SU-DHL-6 (cell line): ENCODE data around the gene CASP8.

ENCODE experiments used
- H2AFZ ChIP-seq: fragments of 200-600 bp; sonication (generic); 2 replicates; pipeline ENCODE4 v1.6.1; 2014; ENCODE audit warnings: low read depth, mild to moderate bottlenecking, moderate library complexity, mixed read lengths, antibody characterized with exemption, low read length; ENCODE audit not compliant: severe bottlenecking
- H3F3A ChIP-seq: fragments of 200-600 bp; shearing (Covaris generic); 2 replicates; pipeline ENCODE4 v1.6.0; 2016; ENCODE audit warnings: antibody characterized with exemption, mild to moderate bottlenecking; ENCODE audit not compliant: insufficient read depth
- H3K27ac ChIP-seq: fragments of 200-600 bp; sonication (generic); 2 replicates; pipeline ENCODE4 v1.5.1; 2016; ENCODE audit warnings: low read depth, mild to moderate bottlenecking, low read length, moderate library complexity, mixed read lengths
- H3K27me3 ChIP-seq: fragments of 200-600 bp; sonication (generic), shearing (Covaris generic); 2 replicates; pipeline ENCODE4 v1.6.0; 2014; ENCODE audit warnings: mild to moderate bottlenecking, low read length
- H3K36me3 ChIP-seq: fragments of 200-600 bp; sonication (generic); 2 replicates; pipeline ENCODE4 v1.6.1; 2014; ENCODE audit warnings: mild to moderate bottlenecking, low read length, mixed read lengths
- H3K4me2 ChIP-seq: fragments of 300-600, 200-600 bp; shearing (Covaris generic), sonication (generic); 2 replicates; pipeline ENCODE4 v1.6.0; 2014; ENCODE audit warnings: low read length, low read depth, mild to moderate bottlenecking; ENCODE audit not compliant: poor library complexity, severe bottlenecking
- H3K4me3 ChIP-seq: fragments of 200-600 bp; sonication (generic); 2 replicates; pipeline ENCODE4 v1.5.1; 2014; ENCODE audit warnings: antibody characterized with exemption, low read length, mild to moderate bottlenecking, mixed read lengths; ENCODE audit not compliant: insufficient read depth, poor library complexity, severe bottlenecking
- H3K79me2 ChIP-seq: fragments of 200-600 bp; sonication (generic); 2 replicates; pipeline ENCODE4 v1.6.1; 2014; ENCODE audit warnings: mild to moderate bottlenecking, low read length, moderate library complexity; ENCODE audit not compliant: insufficient read depth
- H3K9ac ChIP-seq: fragments of 200-600 bp; sonication (generic); 2 replicates; pipeline ENCODE4 v1.7.0; 2014; ENCODE audit warnings: mild to moderate bottlenecking, low read length
- H3K9me2 ChIP-seq: fragments of 200-600 bp; sonication (generic); replicated peaks from 2 replicates; pipeline ENCODE4 v1.6.1; 2014; ENCODE audit warnings: low read length; ENCODE audit not compliant: insufficient read depth
- H3K9me3 ChIP-seq: fragments of 200-600 bp; sonication (generic); 2 replicates; pipeline ENCODE4 v1.6.1; 2014; ENCODE audit warnings: low read length, mixed read lengths; ENCODE audit not compliant: insufficient read depth
- H4K20me1 ChIP-seq: fragments of 200-600 bp; sonication (generic); 2 replicates; pipeline ENCODE4 v1.6.1; 2014; ENCODE audit warnings: low read depth, mild to moderate bottlenecking, antibody characterized with exemption, low read length, moderate library complexity, mixed read lengths
- CTCF ChIP-seq: fragments of 200-600 bp; sonication (generic); IDR thresholded peaks from one replicate; pipeline ENCODE4 v1.5.1; 2017; ENCODE audit warnings: antibody characterized with exemption, mild to moderate bottlenecking, low read length, moderate library complexity; ENCODE audit not compliant: insufficient read depth, poor library complexity, severe bottlenecking
- EZH2phosphoT487 ChIP-seq: fragments of 200-600 bp; sonication (generic), shearing (Covaris generic); conservative IDR thresholded peaks from 2 replicates; pipeline ENCODE4 v1.6.1; 2018; ENCODE audit warnings: mild to moderate bottlenecking, antibody characterized with exemption, low read length, moderate library complexity, mixed read lengths

The CASP8 gene

GRCh38 chr2:201244829-201245228 lies 15.5 kb upstream of the CASP8 start:
- H3K9me3 ChIP-seq, result no peaks in the 10 kb centered on the region
- H3K27me3 ChIP-seq, result no peaks in the 10 kb centered on the region
- H3K79me2 ChIP-seq, result no peaks in the 10 kb centered on the region
- no peaks in the 10 kb centered on the region for H3F3A ChIP-seq
- no peak overlapping the region for H3K27ac ChIP-seq
- H3K9me2 ChIP-seq, result no peaks in the 10 kb centered on the region
- H3K4me3 ChIP-seq, result no peak overlapping the region
- no peaks in the 10 kb centered on the region for H4K20me1 ChIP-seq
- TF ChIP-seq CTCF (no peak), EZH2phosphoT487 (no peak)
- H3K9ac ChIP-seq, result no peak overlapping the region
- no peak overlapping the region for H2AFZ ChIP-seq
- H3K36me3 ChIP-seq, result no peaks in the 10 kb centered on the region
- no peak overlapping the region for H3K4me2 ChIP-seq

- no peaks in the 10 kb centered on the region for H3K79me2 ChIP-seq
- H3F3A ChIP-seq, result no peaks in the 10 kb centered on the region
- no peaks in the 10 kb centered on the region for H3K9me3 ChIP-seq
- H3K9me2 ChIP-seq, result no peaks in the 10 kb centered on the region
- no peak overlapping the region for H3K27ac ChIP-seq
- H3K4me2 ChIP-seq, result no peak overlapping the region
- H2AFZ ChIP-seq, result no peak overlapping the region
- no peaks in the 10 kb centered on the region for H4K20me1 ChIP-seq
- no peaks in the 10 kb centered on the region for H3K27me3 ChIP-seq
- H3K4me3 ChIP-seq, result no peak overlapping the region
- no peaks in the 10 kb centered on the region for H3K36me3 ChIP-seq
- H3K9ac ChIP-seq, result no peak overlapping the region
- TF ChIP-seq CTCF, result no peak
- TF ChIP-seq EZH2phosphoT487, result no peak
These were observed 14.1 kb upstream of the CASP8 start for GRCh38 chr2:201246280-201246679.

- H3F3A ChIP-seq, result no peaks in the 10 kb centered on the region
- H2AFZ ChIP-seq, result no peak overlapping the region
- TF ChIP-seq CTCF, result no peak
- no peak for TF ChIP-seq EZH2phosphoT487
- H3K9me3 ChIP-seq, result no peaks in the 10 kb centered on the region
- no peak overlapping the region for H3K27ac ChIP-seq
- H3K27me3 ChIP-seq, result no peaks in the 10 kb centered on the region
- no peaks in the 10 kb centered on the region for H3K79me2 ChIP-seq
- no peaks in the 10 kb centered on the region for H3K36me3 ChIP-seq
- H4K20me1 ChIP-seq, result no peaks in the 10 kb centered on the region
- H3K4me2 ChIP-seq, result no peak overlapping the region
- H3K9ac ChIP-seq, result no peak overlapping the region
- H3K9me2 ChIP-seq, result no peaks in the 10 kb centered on the region
- no peak overlapping the region for H3K4me3 ChIP-seq
These were observed 12.0 kb upstream of the CASP8 start for GRCh38 chr2:201248288-201248844.

GRCh38 chr2:201249889-201250288 lies 10.4 kb upstream of the CASP8 start:
- Histone ChIP-seq H3K4me3 (no peak overlapping the region), H3K79me2 (no peaks in the 10 kb centered on the region), H2AFZ (no peak overlapping the region), H3K9ac (no peak overlapping the region), H3K9me3 (no peaks in the 10 kb centered on the region), H3K27ac (no peak overlapping the region), H3F3A (no peaks in the 10 kb centered on the region), H3K9me2 (no peaks in the 10 kb centered on the region), H3K36me3 (no peaks in the 10 kb centered on the region), H4K20me1 (no peaks in the 10 kb centered on the region), H3K4me2 (no peak overlapping the region), H3K27me3 (no peaks in the 10 kb centered on the region)
- no peak for TF ChIP-seq EZH2phosphoT487
- no peak for TF ChIP-seq CTCF
